K562 treated with DMSO at 1 percent for 24 hours (cell line): ENCODE measurements around the gene BPIFA2. TPM values are rescaled to one million over a fixed set of nuclear protein-coding genes. Genes with fewer than 3 reads are reported as not detected.

ENCODE experiments used
- total RNA-seq: library from RNA; unstranded; fragments of 300-600 nt; gene quantifications from 2 replicates; pipeline ENCODE4 v1.2.3, GENCODE V29; 2022; ENCODE audit warnings: low read depth; ENCODE audit not compliant: insufficient read depth

Gene BPIFA2
- not detected in 2 replicates for total RNA-seq

GRCh38 chr20:33167859-33168258 lies at the start of gene BPIFA2:
BPIFA2 (plus strand) TSS chr20:33168159; CDS start chr20:33169146, 987 bp downstream.

GRCh38 chr20:33217052-33217451 lies 49.1 kb downstream of the BPIFA2 start, which contains the start of gene BPIFA3:
BPIFA3 (plus strand) TSS chr20:33217352; CDS start chr20:33217537, 185 bp downstream.

Other genes starting within 250 kb of the BPIFA2 start
- gene SUN5, start 163.7 kb upstream of the BPIFA2 start, total RNA-seq = not detected in 2 replicates
- not detected in 2 replicates for gene BPIFB2, start 160.5 kb upstream of the BPIFA2 start, total RNA-seq
- not detected in 2 replicates for gene BPIFB6, start 136.5 kb upstream of the BPIFA2 start, total RNA-seq
- gene BPIFB3, start 114.3 kb upstream of the BPIFA2 start, total RNA-seq = not detected in 2 replicates
- not detected in 2 replicates for gene BPIFB4, start 88.5 kb upstream of the BPIFA2 start, total RNA-seq
- not detected in 2 replicates for gene BPIFA3, start 49.2 kb downstream of the BPIFA2 start, total RNA-seq
- not detected in 2 replicates for gene BPIFA1, start 67.8 kb downstream of the BPIFA2 start, total RNA-seq
- gene BPIFB1, start 115.1 kb downstream of the BPIFA2 start, total RNA-seq = not detected in 2 replicates
- 35.7 and 40.2 TPM in 2 replicates for gene CDK5RAP1, start 233.4 kb downstream of the BPIFA2 start, total RNA-seq